Activated CD8-positive, alpha-beta memory T cell treated with anti-CD3 and anti-CD28 coated beads for 24 hours (primary cell): ENCODE results near the gene SCAPER.
"Not testable (repeated sequence)": the region's sequence is repeated elsewhere in the genome, so short reads cannot be mapped to it uniquely, and the experiment has no call there.

Experiments used
- DNase-seq: peaks from one replicate; pipeline ENCODE4 v3.0.0-alpha.2; 2020

The SCAPER gene

GRCh38 chr15:76860201-76860600, 44.9 kb downstream of the SCAPER start:
- DNase-seq: no peak

GRCh38 chr15:76850367-76850766, 54.8 kb downstream of the SCAPER start:
- DNase-seq: not testable (repeated sequence)

DNA sequence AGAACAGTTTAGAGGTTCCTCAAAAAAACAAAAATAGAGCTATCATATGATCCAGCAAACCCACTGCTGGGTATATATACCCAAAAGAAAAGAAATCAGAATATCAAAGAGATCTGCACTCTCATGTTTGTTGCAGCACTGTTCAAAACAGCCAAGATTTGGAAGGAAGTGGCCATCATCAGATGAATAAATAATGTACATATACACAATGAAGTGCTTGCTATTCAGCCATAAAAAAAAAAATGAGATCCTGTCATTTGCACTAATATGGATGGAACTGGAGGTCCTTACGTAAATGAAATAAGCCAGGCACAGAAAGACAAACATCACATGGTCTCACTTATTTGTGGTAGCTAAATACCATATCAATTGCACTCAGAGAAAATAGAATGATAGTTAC, 58.4 kb downstream of the SCAPER start:
- no peak for DNase-seq

- no peak for DNase-seq
Observed at GRCh38 chr15:76844096-76844495, 61.0 kb downstream of the SCAPER start.

GRCh38 chr15:76843269-76843668, 61.9 kb downstream of the SCAPER start:
- DNase-seq: no peak

- no peak for DNase-seq
Observed at GRCh38 chr15:76840830-76841460, 64.2 kb downstream of the SCAPER start.

DNA sequence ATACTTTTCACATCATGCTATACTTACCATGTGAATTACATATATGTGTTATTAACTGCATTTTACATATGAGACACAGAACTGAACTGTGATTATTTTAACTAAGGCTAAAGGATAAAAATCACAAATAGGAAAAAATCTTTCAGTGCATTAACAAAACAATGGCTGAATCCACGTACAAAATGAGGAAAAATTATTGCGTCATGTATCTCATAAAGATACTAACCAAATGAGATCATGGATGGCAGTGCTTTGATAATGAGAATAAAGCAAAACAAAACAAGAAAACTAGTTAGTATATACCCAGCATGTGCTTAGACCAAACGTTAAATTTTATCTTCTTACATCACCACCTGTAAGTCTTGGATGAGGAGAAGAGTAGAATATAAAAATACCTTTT, 66.0 kb downstream of the SCAPER start:
- DNase-seq: no peak

DNA sequence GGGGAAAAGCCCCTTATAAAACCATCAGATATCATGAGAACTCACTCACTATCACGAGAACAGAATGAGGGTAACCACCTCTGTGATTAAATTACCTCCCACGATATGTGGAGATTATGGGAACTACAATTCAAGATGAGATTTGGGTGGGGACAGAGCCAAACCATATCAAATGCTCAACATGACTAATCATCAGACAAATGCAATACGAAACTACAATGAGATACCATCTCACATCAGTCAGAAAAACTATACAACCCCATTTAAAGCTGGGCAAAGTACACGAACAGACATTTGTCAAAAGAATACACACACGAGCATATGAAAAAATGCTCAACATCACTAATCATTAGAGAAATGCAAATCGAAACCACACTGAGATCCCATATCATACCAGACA, 67.7 kb downstream of the SCAPER start:
- no peak for DNase-seq

- DNase-seq: no peak
Observed at GRCh38 chr15:76829939-76830338, 75.2 kb downstream of the SCAPER start.

- no peak for DNase-seq
Observed at GRCh38 chr15:76823890-76824289, 81.2 kb downstream of the SCAPER start.

DNA sequence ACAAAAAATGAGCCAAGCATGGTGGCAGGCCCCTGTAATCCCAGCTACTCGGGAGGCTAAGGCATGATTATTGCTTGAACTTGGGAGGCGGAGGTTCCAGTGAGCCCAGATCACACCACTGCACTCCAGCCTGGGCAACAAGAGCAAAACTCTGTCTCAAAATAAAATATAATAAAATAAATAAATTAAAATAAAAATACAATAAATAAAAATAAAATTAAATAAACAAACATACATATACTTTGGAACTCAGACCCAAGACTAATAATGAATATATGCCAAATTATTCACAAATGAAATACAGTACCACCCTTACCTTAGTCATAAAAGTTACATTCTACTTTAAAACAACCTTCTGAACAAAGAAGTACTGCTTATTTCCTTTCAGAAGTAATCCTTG, 81.8 kb downstream of the SCAPER start:
- DNase-seq: no peak

DNA sequence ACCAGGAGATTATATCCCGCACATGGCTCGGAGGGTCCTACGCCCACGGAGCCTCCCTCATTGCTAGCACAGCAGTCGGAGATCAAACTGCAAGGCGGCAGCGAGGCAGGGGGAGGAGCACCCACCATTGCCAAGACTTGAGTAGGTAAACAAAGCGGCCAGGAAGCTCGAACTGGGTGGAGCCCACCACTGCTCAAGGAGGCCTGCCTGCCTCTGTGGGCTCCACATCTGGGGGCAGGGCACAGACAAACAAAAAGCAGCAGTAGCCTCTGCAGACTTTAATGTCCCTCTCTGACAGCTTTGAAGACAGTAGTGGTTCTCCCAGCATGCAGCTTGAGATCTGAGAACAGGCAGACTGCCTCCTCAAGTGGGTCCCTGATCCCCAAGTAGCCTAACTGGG, 86.2 kb downstream of the SCAPER start:
- DNase-seq: not testable (repeated sequence)

DNA sequence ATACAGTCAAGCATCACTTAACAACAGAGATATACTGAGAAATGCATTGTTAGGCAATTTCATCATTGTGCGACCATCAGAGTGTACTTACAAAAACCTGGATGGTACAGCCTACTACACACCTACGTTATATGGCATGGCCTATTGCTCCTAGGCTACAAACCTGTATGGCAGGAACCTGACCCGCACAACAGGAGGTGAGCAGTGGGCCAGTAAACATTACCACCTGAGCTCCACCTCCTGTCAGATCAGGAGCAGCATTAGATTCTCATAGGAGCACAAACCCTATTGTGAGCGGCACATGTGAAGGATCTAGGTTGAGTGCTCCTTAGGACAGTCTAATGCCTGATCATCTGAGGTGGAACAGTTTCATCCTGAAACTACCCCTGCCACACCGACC, 89.7 kb downstream of the SCAPER start:
- no peak for DNase-seq

DNA sequence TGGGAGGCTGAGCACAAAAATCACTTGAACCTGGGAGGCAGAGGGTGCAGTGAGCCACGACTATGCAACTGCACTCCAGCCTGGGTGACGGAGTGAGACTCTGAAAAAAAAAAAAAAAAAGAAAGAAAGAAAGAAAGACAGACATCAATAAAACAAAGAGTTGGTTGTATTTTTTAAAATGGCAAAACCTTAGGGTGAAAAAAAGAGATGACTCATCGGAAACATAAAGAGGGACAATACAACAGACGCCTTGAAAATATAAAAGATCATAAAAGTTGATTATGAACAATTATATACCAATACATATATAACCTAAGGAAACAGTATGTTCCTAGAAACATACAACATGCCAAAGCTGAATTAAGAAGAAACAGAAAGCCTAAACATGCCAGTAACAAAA, 92.8 kb downstream of the SCAPER start:
- DNase-seq: no peak

DNA sequence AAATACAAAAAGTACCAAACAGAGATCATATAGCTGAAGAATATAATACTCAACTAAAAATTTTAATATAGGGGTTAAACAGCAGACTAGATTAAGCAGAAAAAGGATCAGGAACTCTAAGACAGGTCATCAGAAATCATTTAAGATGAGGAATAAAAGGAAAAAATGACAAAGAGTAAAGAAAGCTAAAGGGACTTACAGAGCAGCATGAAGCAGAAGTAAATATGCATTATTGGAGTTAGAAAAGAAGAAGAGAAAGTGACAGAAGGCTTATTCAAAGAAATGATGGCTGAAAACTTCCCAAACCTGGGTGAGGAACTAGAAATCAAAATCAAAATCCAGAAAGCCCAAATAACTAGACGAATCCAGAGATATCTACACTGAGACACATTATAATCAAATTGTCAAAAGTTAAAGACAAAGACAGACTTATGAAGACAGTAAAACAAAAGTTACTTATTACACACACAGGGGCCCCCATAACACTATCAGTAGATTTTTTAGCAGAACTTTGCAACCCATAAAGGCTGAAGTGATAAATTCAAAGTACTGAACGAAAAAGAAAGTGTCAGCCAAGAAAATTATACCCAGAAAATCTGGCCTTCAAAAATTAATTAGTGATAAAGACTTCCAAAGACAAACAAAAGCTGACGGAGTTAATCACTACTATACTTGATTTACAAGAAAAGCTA, 95.6 kb downstream of the SCAPER start:
- no peak for DNase-seq

GRCh38 chr15:76803049-76803571, 102.0 kb downstream of the SCAPER start:
- no peak for DNase-seq

- no peak for DNase-seq
Observed at GRCh38 chr15:76802411-76802810, 102.7 kb downstream of the SCAPER start.

DNA sequence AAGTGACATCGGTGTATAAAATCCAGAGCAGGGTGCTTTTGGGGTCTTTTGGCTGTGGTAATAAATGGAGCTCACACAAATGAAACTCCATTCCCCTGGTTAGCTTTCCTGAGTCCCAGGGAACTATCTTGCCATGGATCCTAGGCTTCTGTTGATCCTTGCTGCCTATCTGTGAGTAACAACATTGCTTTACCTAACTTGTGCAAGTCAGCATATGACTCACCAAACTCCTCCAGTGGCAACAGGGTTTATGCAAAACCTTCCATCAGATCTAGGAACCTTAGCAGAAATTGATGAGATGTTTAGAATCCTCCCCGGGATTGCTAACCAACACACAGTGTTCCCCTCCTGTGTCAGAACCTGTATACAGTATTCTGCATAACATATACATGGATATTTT, 105.4 kb downstream of the SCAPER start:
- no peak for DNase-seq

- DNase-seq: no peak
Observed at GRCh38 chr15:76795217-76795616, 109.9 kb downstream of the SCAPER start.

DNA sequence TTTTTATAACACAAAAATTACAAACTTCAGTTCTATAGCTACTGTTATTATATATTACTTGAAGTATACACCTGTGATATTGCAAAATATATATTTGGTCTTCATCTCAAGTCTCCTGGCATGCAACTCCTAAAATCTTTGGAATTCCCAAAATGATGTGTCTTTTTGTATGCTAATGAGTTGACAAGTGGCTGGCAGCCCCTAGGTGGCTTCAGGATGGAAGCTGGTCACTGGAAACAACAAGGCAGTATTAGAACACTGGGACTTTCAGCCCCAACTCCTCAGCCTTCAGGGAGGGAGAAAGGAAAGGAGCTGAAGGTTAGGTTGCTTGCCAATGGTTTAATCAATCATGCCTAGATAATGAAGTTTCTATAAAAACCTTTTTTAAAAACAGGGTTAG, 112.0 kb downstream of the SCAPER start:
- no peak for DNase-seq

GRCh38 chr15:76791511-76791910, 113.6 kb downstream of the SCAPER start:
- DNase-seq: no peak

- no peak for DNase-seq
Observed at GRCh38 chr15:76787273-76787672, 117.9 kb downstream of the SCAPER start.

DNA sequence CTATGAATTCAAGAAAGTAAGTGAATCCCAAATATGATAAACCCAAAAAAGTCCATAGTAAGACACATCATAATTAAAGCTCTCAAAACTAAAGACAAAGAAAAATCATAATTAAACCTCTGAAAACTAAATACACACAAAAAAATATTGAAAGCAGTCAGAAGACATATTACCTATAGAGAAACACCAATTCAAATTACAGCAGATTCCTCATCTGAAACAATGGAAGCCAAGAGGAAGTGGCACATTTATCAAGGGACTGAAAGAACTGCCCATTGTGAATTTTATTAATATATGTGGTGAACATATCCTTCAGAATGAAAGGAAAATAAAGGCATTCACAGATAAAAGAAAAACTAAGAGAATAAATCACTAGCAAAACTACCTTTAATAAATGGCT, 128.2 kb downstream of the SCAPER start:
- no peak for DNase-seq

GRCh38 chr15:76776480-76776879, 128.7 kb downstream of the SCAPER start:
- no peak for DNase-seq

DNA sequence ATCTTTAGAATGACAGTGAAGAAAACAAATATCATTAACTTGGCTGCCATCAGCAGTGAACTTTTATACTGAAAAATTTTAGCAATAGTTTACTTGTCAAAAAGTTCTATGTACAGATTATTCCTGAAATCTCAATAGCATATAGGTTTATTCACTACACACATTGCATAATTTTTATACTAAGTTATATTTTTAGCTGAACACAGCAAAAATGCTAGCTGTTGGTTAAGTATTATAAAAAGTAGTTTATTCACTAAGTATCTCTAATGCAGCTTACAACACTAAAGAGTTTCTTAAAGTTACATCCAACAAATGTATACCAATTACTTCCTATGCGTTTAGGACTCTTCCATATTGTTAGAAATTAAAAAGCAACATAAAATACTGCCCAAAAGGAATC, 131.9 kb downstream of the SCAPER start:
- no peak for DNase-seq
